OCI-LY3 (cell line): ENCODE data around the gene BBIP1.

Experiments
- H2AFZ ChIP-seq: fragments of 200-600, 300-600 bp; shearing (Covaris generic); 2 replicates; pipeline ENCODE4 v1.6.0; 2014; ENCODE audit warnings: antibody characterized with exemption, low read depth, low read length
- H3K27ac ChIP-seq: fragments of 200-600, 300-600 bp; sonication (generic); 2 replicates; pipeline ENCODE4 v1.5.1; 2014; ENCODE audit warnings: mild to moderate bottlenecking, low read length, moderate library complexity, mixed read lengths
- H3K27me3 ChIP-seq: fragments of 200-600, 300-600 bp; sonication (generic); 2 replicates; pipeline ENCODE4 v1.6.1; 2014; ENCODE audit warnings: low read depth, low read length, mixed read lengths
- H3K36me3 ChIP-seq: fragments of 200-600, 300-600 bp; sonication (generic); replicated peaks from 2 replicates; pipeline ENCODE3; 2014; ENCODE audit warnings: low read depth, low read length, mixed read lengths
- H3K4me1 ChIP-seq: fragments of 300-600, 200-600 bp; sonication (generic); 2 replicates; pipeline ENCODE4 v1.6.1; 2014; ENCODE audit warnings: low read length, mixed read lengths
- H3K4me2 ChIP-seq: fragments of 200-600, 300-600 bp; sonication (generic); 2 replicates; pipeline ENCODE4 v1.6.1; 2014; ENCODE audit warnings: low read length, mixed read lengths
- H3K4me3 ChIP-seq: fragments of 300-600, 200-600 bp; sonication (generic); 2 replicates; pipeline ENCODE4 v1.5.1; 2014; ENCODE audit warnings: antibody characterized with exemption, mild to moderate bottlenecking, low read length, moderate library complexity
- H3K79me2 ChIP-seq: fragments of 300-600, 200-600 bp; shearing (Covaris generic); 2 replicates; pipeline ENCODE4 v1.6.1; 2014; ENCODE audit warnings: mild to moderate bottlenecking, low read length, mixed read lengths
- H3K9ac ChIP-seq: fragments of 300-600, 200-600 bp; shearing (Covaris generic); 2 replicates; pipeline ENCODE4 v1.6.0; 2014; ENCODE audit warnings: mild to moderate bottlenecking, low read length, moderate library complexity
- H3K9me3 ChIP-seq: fragments of 200-600, 300-600 bp; shearing (Covaris generic); 2 replicates; pipeline ENCODE4 v1.6.1; 2014; ENCODE audit warnings: low read length, mixed read lengths; ENCODE audit not compliant: insufficient read depth
- H4K20me1 ChIP-seq: fragments of 200-600, 300-600 bp; sonication (generic); 2 replicates; pipeline ENCODE4 v1.6.1; 2016; ENCODE audit warnings: low read length, mixed read lengths; ENCODE audit not compliant: insufficient read depth
- CTCF ChIP-seq: fragments of 200-600, 300-600 bp; sonication (generic); IDR thresholded peaks from 2 replicates; pipeline ENCODE4 v1.5.1; 2014; ENCODE audit warnings: antibody characterized with exemption, low read length, low read depth
- EZH2phosphoT487 ChIP-seq: fragments of 200-600 bp; shearing (Covaris generic); IDR thresholded peaks from 2 replicates; pipeline ENCODE4 v1.6.1; 2018; ENCODE audit warnings: antibody characterized with exemption, mixed run types, low read depth

Gene BBIP1

DNA sequence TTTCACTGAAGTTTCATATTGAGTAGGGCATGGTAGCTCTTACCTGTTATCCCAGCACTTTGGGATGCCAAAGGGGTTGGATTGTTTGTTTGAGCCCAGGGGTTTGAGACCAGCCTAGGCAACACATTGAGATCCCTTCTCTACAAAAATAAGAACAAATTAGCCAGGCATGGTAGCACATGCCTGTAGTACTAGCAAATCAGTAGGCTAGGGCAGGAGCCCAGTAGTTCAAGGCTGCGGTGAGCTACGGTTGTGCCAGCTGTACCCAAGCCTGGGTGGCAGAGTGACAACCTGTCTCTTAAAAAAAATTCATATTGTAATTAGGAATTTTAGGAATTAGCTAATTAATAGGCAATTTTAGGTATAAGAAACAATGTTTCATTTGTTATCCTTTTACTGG, 18.0 kb downstream of the BBIP1 start:
- Histone ChIP-seq H4K20me1 (no peaks in the 10 kb centered on the region), H3K9me3 (no peaks in the 10 kb centered on the region), H3K4me3 (no peak overlapping the region), H3K79me2 (no peaks in the 10 kb centered on the region), H3K9ac (no peak overlapping the region), H3K27me3 (no peaks in the 10 kb centered on the region), H3K27ac (no peak overlapping the region), H3K36me3 (peaks cover 13% of the 10 kb centered on the region), H3K4me2 (no peak overlapping the region), H2AFZ (no peak overlapping the region), H3K4me1 (no peaks in the 10 kb centered on the region)
- TF ChIP-seq CTCF = no peak

DNA sequence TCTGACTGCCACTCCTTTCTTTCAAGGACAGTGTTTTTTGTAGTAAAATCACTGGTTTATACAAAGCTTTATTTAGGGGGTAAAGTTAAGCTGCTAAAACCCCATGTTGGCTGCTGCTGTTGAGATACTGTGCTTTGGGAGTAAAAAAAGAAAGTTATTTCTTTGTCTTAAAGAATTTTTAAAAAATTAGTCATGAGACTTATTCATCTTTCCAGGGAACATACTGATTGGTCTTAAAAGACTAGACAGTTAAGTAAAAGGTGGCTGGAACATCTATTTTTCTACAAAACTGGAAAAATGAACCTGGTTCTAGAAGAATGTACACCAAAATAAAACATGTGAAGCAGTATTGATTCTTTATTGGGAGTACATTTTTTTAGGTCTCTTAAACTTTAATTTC, 20.6 kb downstream of the BBIP1 start:
- Histone ChIP-seq H3K79me2 (no peaks in the 10 kb centered on the region), H3K27me3 (no peaks in the 10 kb centered on the region), H3K27ac (no peak overlapping the region), H4K20me1 (no peaks in the 10 kb centered on the region), H3K4me1 (0 out of 2 replicates have a peak, but pooled peaks cover 1% of the 10 kb centered on the region), H3K4me2 (no peak overlapping the region), H3K9ac (no peak overlapping the region), H3K9me3 (no peaks in the 10 kb centered on the region), H3K4me3 (no peak overlapping the region), H3K36me3 (peaks cover 17% of the 10 kb centered on the region), H2AFZ (no peak overlapping the region)
- no peak for TF ChIP-seq EZH2phosphoT487
- TF ChIP-seq CTCF = no peak

DNA sequence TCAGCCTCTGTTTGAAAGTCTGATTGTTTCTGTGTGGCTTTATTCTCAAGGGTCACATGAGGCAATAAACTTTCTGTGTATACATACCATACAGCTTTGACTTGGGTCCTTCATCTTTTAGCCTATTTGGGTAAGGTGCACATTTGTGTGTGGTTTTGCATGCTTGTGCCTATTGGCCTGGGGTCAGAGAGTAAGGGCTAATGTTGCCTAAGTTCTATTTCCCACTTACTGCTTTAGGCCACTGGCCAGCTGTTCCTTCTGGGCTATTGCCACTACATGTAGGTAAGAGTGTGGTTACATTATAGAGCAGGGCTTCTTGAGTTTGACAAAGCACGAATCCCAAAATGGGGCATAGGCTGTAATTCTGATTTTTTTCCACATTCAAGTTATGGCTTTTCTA, 21.8 kb downstream of the BBIP1 start:
- no peaks in the 10 kb centered on the region for H3K9me3 ChIP-seq
- peaks cover 17% of the 10 kb centered on the region for H3K36me3 ChIP-seq
- H3K4me2 ChIP-seq = no peak overlapping the region
- no peak overlapping the region for H3K27ac ChIP-seq
- no peaks in the 10 kb centered on the region for H3K79me2 ChIP-seq
- no peak overlapping the region for H3K9ac ChIP-seq
- no peak overlapping the region for H3K4me3 ChIP-seq
- 0 out of 2 replicates have a peak, but pooled peaks cover 2% of the 10 kb centered on the region for H3K4me1 ChIP-seq
- no peaks in the 10 kb centered on the region for H4K20me1 ChIP-seq
- TF ChIP-seq EZH2phosphoT487 = no peak
- TF ChIP-seq CTCF = no peak
- no peak overlapping the region for H2AFZ ChIP-seq
- no peaks in the 10 kb centered on the region for H3K27me3 ChIP-seq

DNA sequence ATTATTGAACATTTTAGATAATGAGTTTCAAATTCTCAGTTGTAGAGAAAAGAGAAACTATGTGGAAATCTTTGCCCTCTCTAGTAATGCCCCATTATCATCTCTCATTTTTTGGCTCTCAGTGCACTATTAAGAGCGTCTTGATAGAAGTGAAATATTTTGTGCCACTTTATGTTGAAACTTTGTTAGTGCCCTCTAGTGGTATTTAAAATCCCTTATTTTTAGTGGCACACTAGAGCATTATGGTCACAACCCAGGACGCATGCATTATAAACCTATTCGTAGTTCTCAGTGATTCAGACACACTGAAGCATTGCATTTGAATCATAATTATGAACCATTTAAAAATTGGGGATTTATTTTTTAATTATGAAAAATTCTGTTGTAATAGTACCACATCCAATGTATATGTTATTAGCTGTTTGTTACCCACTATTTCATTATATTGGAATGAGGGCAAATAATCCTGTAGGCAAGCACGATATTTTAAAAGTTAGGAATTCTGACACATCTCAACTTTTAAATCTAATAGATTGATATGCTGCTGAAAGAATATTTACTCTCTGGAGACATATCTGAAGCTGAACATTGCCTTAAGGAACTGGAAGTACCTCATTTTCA, 25.3 kb downstream of the BBIP1 start:
- Histone ChIP-seq H3K4me3 (no peak overlapping the region), H3K9ac (no peak overlapping the region), H3K4me1 (0 out of 2 replicates have a peak, but pooled peaks cover 2% of the 10 kb centered on the region), H3K9me3 (no peaks in the 10 kb centered on the region), H3K27ac (no peak overlapping the region), H2AFZ (no peak overlapping the region), H3K79me2 (no peaks in the 10 kb centered on the region), H3K4me2 (no peak overlapping the region), H4K20me1 (no peaks in the 10 kb centered on the region), H3K36me3 (peaks cover 14% of the 10 kb centered on the region), H3K27me3 (no peaks in the 10 kb centered on the region)
- TF ChIP-seq CTCF (peak; percentile 60), EZH2phosphoT487 (no peak)
